SKM-1 (cell line): ENCODE results near the gene ZNF385B.
A peak's percentile ranks its signal among the peaks of the same experiment; 100 is the strongest.

ENCODE experiments used
- DNase-seq: peaks from one replicate; lab custom pipeline; 2025; ENCODE audit not compliant: unreplicated experiment; lab: John Stamatoyannopoulos, UW

ZNF385B gene

GRCh38 chr2:179856205-179856604 is 5.2 kb downstream of the ZNF385B start:
- no peak for DNase-seq

GRCh38 chr2:179855673-179856072 is 5.7 kb downstream of the ZNF385B start:
- DNase-seq: no peak

GRCh38 chr2:179854891-179855290 is 6.5 kb downstream of the ZNF385B start:
- no peak for DNase-seq

GRCh38 chr2:179853108-179853507 is 8.3 kb downstream of the ZNF385B start:
- DNase-seq: no peak

GRCh38 chr2:179850188-179850587 is 11.2 kb downstream of the ZNF385B start:
- DNase-seq: no peak

- DNase-seq: no peak
Observed at GRCh38 chr2:179849719-179850118, 11.7 kb downstream of the ZNF385B start.

- no peak for DNase-seq
Observed at GRCh38 chr2:179843541-179843940, 17.9 kb downstream of the ZNF385B start.

- DNase-seq: no peak
Observed at GRCh38 chr2:179842498-179843153, 18.8 kb downstream of the ZNF385B start.

- DNase-seq: no peak
Observed at GRCh38 chr2:179840840-179841239, 20.6 kb downstream of the ZNF385B start.

GRCh38 chr2:179837408-179837807 is 24.0 kb downstream of the ZNF385B start:
- no peak for DNase-seq

- DNase-seq: no peak
Observed at GRCh38 chr2:179830043-179830787, 31.2 kb downstream of the ZNF385B start.

GRCh38 chr2:179826297-179826696 is 35.1 kb downstream of the ZNF385B start:
- no peak for DNase-seq

GRCh38 chr2:179825494-179825893 is 35.9 kb downstream of the ZNF385B start:
- peak; percentile 10 for DNase-seq

- no peak for DNase-seq
Observed at GRCh38 chr2:179824961-179825360, 36.5 kb downstream of the ZNF385B start.

GRCh38 chr2:179822540-179822939 is 38.9 kb downstream of the ZNF385B start:
- no peak for DNase-seq

- DNase-seq: no peak
Observed at GRCh38 chr2:179818546-179818945, 42.9 kb downstream of the ZNF385B start.

- no peak for DNase-seq
Observed at GRCh38 chr2:179817181-179817841, 44.1 kb downstream of the ZNF385B start.

GRCh38 chr2:179814050-179814449 is 47.4 kb downstream of the ZNF385B start:
- no peak for DNase-seq

- DNase-seq: no peak
Observed at GRCh38 chr2:179812501-179812900, 48.9 kb downstream of the ZNF385B start.

GRCh38 chr2:179811042-179811441 is 50.4 kb downstream of the ZNF385B start:
- DNase-seq: no peak

GRCh38 chr2:179809606-179810005 is 51.8 kb downstream of the ZNF385B start:
- no peak for DNase-seq

GRCh38 chr2:179805001-179805400 is 56.4 kb downstream of the ZNF385B start:
- no peak for DNase-seq
